Activated naive CD4-positive, alpha-beta T cell treated with anti-CD3 and anti-CD28 coated beads, Interleukin-2, amount 10 ng/mL, durations not matched to agents 7 days and 5 days (primary cell): ENCODE results near the gene CBX2.

Experiments used
- CTCF ChIA-PET: fragments of 350-600 bp; sonication (Branson Sonifier 250); formaldehyde crosslinking; loops from one replicate; lab custom pipeline; 2021; ENCODE audit warnings: antibody characterized with exemption; lab: Charles Lee
- DNase-seq: peaks from one replicate; pipeline ENCODE4 v3.0.0-alpha.2; 2020
- H3K27ac Mint-ChIP-seq: one replicate; pipeline ENCODE4 v1.8.0; 2021; ENCODE audit warnings: mild to moderate bottlenecking, moderate library complexity, mixed read lengths
- H3K27me3 Mint-ChIP-seq: one replicate; pipeline ENCODE4 v1.8.0; 2021; ENCODE audit warnings: mild to moderate bottlenecking, mixed read lengths
- H3K36me3 Mint-ChIP-seq: one replicate; pipeline ENCODE4 v1.8.0; 2021; ENCODE audit warnings: mixed read lengths
- H3K4me1 Mint-ChIP-seq: one replicate; pipeline ENCODE4 v1.8.0; 2021; ENCODE audit warnings: mixed read lengths
- H3K4me3 Mint-ChIP-seq: one replicate; pipeline ENCODE4 v1.8.0; 2021; ENCODE audit warnings: mild to moderate bottlenecking, moderate library complexity, mixed read lengths
- H3K9me3 Mint-ChIP-seq: one replicate; pipeline ENCODE4 v1.8.0; 2021; ENCODE audit warnings: mixed read lengths

The CBX2 gene

GRCh38 chr17:79808763-79809529 is 31.0 kb downstream of the CBX2 start:
- peak overlapping the region; percentile 33 for H3K27ac Mint-ChIP-seq
- peaks cover 95% of the 10 kb centered on the region for H3K27me3 Mint-ChIP-seq
- peaks cover 3% of the 10 kb centered on the region for H3K36me3 Mint-ChIP-seq
- H3K9me3 Mint-ChIP-seq: no peaks in the 10 kb centered on the region
- H3K4me3 Mint-ChIP-seq: no peak overlapping the region
- CTCF ChIA-PET: interaction anchor here (0.9 to 6.8 kb wide), 16 partner anchors 9 to 195 kb away, joined by 3 to 39 read pairs (median 8); partner anchors contain the start of gene CBX4
- peaks cover 44% of the 10 kb centered on the region for H3K4me1 Mint-ChIP-seq
- peak; percentile 57 for DNase-seq

- Mint-ChIP-seq H3K4me1 (peaks cover 47% of the 10 kb centered on the region), H3K27ac (no peak overlapping the region), H3K9me3 (no peaks in the 10 kb centered on the region), H3K36me3 (no peaks in the 10 kb centered on the region), H3K4me3 (no peak overlapping the region), H3K27me3 (peaks cover 95% of the 10 kb centered on the region)
- CTCF ChIA-PET: interaction anchor here (0.7 to 6.8 kb wide), 8 partner anchors 9 to 187 kb away, joined by 3 to 39 read pairs (median 8); partner anchors contain the start of genes CBX4 and CBX8
- DNase-seq: no peak
Measured at GRCh38 chr17:79809530-79810129, 31.7 kb downstream of the CBX2 start.

GRCh38 chr17:79810130-79811010 is 32.4 kb downstream of the CBX2 start:
- peaks cover 95% of the 10 kb centered on the region for H3K27me3 Mint-ChIP-seq
- H3K4me3 Mint-ChIP-seq: no peak overlapping the region
- peak; percentile 87 for DNase-seq
- H3K27ac Mint-ChIP-seq: peak overlapping the region; percentile 28
- H3K4me1 Mint-ChIP-seq: peaks cover 39% of the 10 kb centered on the region
- H3K36me3 Mint-ChIP-seq: no peaks in the 10 kb centered on the region
- H3K9me3 Mint-ChIP-seq: no peaks in the 10 kb centered on the region
- CTCF ChIA-PET: interaction anchor here (0.7 to 6.8 kb wide), 10 partner anchors 9 to 186 kb away, joined by 3 to 39 read pairs (median 4); partner anchors contain the start of genes CBX4 and CBX8

- H3K4me1 Mint-ChIP-seq: peaks cover 36% of the 10 kb centered on the region
- DNase-seq: peak; percentile 58
- no peaks in the 10 kb centered on the region for H3K36me3 Mint-ChIP-seq
- peak overlapping the region; percentile 27 for H3K4me3 Mint-ChIP-seq
- H3K27me3 Mint-ChIP-seq: peaks cover 95% of the 10 kb centered on the region
- CTCF ChIA-PET: interaction anchor here (1.0 to 6.8 kb wide), 10 partner anchors 8 to 114 kb away, joined by 3 to 39 read pairs (median 5); partner anchors contain the start of genes CBX4 and CBX8
- no peak overlapping the region for H3K27ac Mint-ChIP-seq
- H3K9me3 Mint-ChIP-seq: no peaks in the 10 kb centered on the region
Measured at GRCh38 chr17:79811011-79811867, 33.3 kb downstream of the CBX2 start.

GRCh38 chr17:79811868-79812352 is 34.0 kb downstream of the CBX2 start:
- DNase-seq: no peak
- peaks cover 95% of the 10 kb centered on the region for H3K27me3 Mint-ChIP-seq
- CTCF ChIA-PET: interaction anchor here (0.9 to 6.8 kb wide), 9 partner anchors 13 to 113 kb away, joined by 3 to 39 read pairs (median 5); partner anchors contain the start of genes CBX4 and CBX8
- H3K36me3 Mint-ChIP-seq: no peaks in the 10 kb centered on the region
- H3K4me3 Mint-ChIP-seq: peak overlapping the region; percentile 27
- H3K9me3 Mint-ChIP-seq: no peaks in the 10 kb centered on the region
- H3K4me1 Mint-ChIP-seq: peaks cover 37% of the 10 kb centered on the region
- H3K27ac Mint-ChIP-seq: no peak overlapping the region

- CTCF ChIA-PET: interaction anchor here (0.9 to 6.8 kb wide), 8 partner anchors 13 to 66 kb away, joined by 3 to 39 read pairs (median 6); partner anchors contain the start of genes CBX4 and CBX8
- Mint-ChIP-seq H3K4me1 (peaks cover 37% of the 10 kb centered on the region), H3K9me3 (no peaks in the 10 kb centered on the region), H3K27ac (no peak overlapping the region), H3K27me3 (peaks cover 95% of the 10 kb centered on the region), H3K36me3 (no peaks in the 10 kb centered on the region), H3K4me3 (peak overlapping the region; percentile 49)
- no peak for DNase-seq
Measured at GRCh38 chr17:79812353-79813258, 34.7 kb downstream of the CBX2 start.

GRCh38 chr17:79813297-79814126 is 35.6 kb downstream of the CBX2 start:
- H3K36me3 Mint-ChIP-seq: no peaks in the 10 kb centered on the region
- CTCF ChIA-PET: interaction anchor here (1.9 to 3.8 kb wide), 3 partner anchors 12 to 28 kb away, joined by 5 to 27 read pairs (median 6); partner anchors contain the start of gene CBX4
- DNase-seq: no peak
- H3K4me1 Mint-ChIP-seq: peaks cover 37% of the 10 kb centered on the region
- H3K9me3 Mint-ChIP-seq: no peaks in the 10 kb centered on the region
- no peak overlapping the region for H3K4me3 Mint-ChIP-seq
- peaks cover 95% of the 10 kb centered on the region for H3K27me3 Mint-ChIP-seq
- no peak overlapping the region for H3K27ac Mint-ChIP-seq

- Mint-ChIP-seq H3K4me1 (peaks cover 30% of the 10 kb centered on the region), H3K9me3 (no peaks in the 10 kb centered on the region), H3K27me3 (peaks cover 95% of the 10 kb centered on the region), H3K27ac (no peak overlapping the region), H3K36me3 (no peaks in the 10 kb centered on the region), H3K4me3 (peak overlapping the region; percentile 47)
- CTCF ChIA-PET: interaction anchor here (1.3 to 1.9 kb wide), 2 partner anchors 25 to 29 kb away, joined by 3 to 5 read pairs; no protein-coding TSS in a partner anchor
- no peak for DNase-seq
Measured at GRCh38 chr17:79814127-79814973, 36.4 kb downstream of the CBX2 start.

GRCh38 chr17:79814974-79815835 is 37.3 kb downstream of the CBX2 start:
- Mint-ChIP-seq H3K4me1 (peaks cover 26% of the 10 kb centered on the region), H3K27me3 (peaks cover 95% of the 10 kb centered on the region), H3K9me3 (no peaks in the 10 kb centered on the region), H3K27ac (no peak overlapping the region), H3K36me3 (no peaks in the 10 kb centered on the region), H3K4me3 (no peak overlapping the region)
- DNase-seq: no peak
- CTCF ChIA-PET: interaction anchor here (1.3 kb wide), 1 partner anchor 28 kb away, joined by 3 read pairs; no protein-coding TSS in a partner anchor
